Right lobe of liver (tissue), 4 donors: ENCODE measurements around the gene CCDC34.

Source experiments
- POLR2A ChIP-seq: fragments of 450-650 bp; IDR thresholded peaks from one replicate; pipeline ENCODE4 v1.6.1; 2017; ENCODE audit warnings: antibody characterized with exemption, mild to moderate bottlenecking
- TF ChIP-seq, protein P1 (sequence below), 4 donors: fragments of 200-600 bp in 3 of 4; fragments of 450-650 bp in 1 of 4; IDR thresholded peaks; one replicate each; pipeline versions ENCODE4 v1.5.1 to v1.8.0; 2016 to 2022; ENCODE audit warnings: antibody characterized with exemption in 4 of 4, mild to moderate bottlenecking in 2 of 4
- donor health status: DM: no; HTN: no; CAD: no.
- donor health status: DM: no; HTN: no; CAD: no.
- donor health status: DM: no; HTN: yes; CAD: no.

DNA sequence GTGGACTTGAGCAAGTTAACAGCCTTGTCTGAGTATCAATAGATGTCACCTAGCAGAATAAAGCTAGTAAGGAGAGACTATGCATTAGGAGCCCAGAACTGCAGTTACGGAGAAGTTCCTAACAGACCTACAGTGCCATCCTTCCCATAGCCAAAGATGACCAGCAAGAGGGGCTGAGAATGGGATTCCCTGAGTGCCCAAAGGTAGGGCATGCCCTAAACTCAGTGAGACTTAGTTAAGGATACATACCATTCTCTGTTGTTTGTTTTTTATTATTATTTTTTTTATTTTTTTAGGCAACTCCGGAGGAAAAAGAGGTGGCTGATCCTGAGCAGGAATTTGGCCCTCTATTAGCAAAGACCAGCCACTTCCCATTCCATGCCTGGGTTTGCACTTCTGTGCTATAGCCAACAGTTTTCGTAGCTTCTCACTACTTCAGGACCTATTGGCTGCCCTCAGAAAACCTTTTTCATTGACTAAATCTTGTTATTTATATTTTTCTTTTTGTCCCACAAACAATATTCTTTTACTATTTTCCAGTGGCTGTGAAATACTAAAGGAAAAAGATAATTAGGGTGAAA lies 33.3 kb upstream of the CCDC34 start:
- TF ChIP-seq, protein P1, sequence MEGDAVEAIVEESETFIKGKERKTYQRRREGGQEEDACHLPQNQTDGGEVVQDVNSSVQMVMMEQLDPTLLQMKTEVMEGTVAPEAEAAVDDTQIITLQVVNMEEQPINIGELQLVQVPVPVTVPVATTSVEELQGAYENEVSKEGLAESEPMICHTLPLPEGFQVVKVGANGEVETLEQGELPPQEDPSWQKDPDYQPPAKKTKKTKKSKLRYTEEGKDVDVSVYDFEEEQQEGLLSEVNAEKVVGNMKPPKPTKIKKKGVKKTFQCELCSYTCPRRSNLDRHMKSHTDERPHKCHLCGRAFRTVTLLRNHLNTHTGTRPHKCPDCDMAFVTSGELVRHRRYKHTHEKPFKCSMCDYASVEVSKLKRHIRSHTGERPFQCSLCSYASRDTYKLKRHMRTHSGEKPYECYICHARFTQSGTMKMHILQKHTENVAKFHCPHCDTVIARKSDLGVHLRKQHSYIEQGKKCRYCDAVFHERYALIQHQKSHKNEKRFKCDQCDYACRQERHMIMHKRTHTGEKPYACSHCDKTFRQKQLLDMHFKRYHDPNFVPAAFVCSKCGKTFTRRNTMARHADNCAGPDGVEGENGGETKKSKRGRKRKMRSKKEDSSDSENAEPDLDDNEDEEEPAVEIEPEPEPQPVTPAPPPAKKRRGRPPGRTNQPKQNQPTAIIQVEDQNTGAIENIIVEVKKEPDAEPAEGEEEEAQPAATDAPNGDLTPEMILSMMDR (IDR thresholded peaks at IDR 0.05): no peak
- TF ChIP-seq POLR2A: no peak
